DOHH2 (cell line): ENCODE results near the gene PTGFRN.
"Not testable (repeated sequence)": the region's sequence is repeated elsewhere in the genome, so short reads cannot be mapped to it uniquely, and the experiment has no call there.

Experiments used
- CTCF ChIP-seq: fragments of 200-600 bp; sonication (generic); IDR thresholded peaks from one replicate; pipeline ENCODE4 v1.5.1; 2014; ENCODE audit warnings: antibody characterized with exemption, mild to moderate bottlenecking, low read depth, low read length; ENCODE audit not compliant: poor library complexity, severe bottlenecking
- EZH2phosphoT487 ChIP-seq: fragments of 200-600 bp; sonication (generic); IDR thresholded peaks from 2 replicates; pipeline ENCODE4 v1.6.1; 2017; ENCODE audit warnings: borderline replicate concordance, mild to moderate bottlenecking, antibody characterized with exemption, low read length, moderate library complexity, mixed read lengths

- not testable (repeated sequence) for TF ChIP-seq CTCF, EZH2phosphoT487
These were observed 46.7 kb upstream of the PTGFRN start for GRCh38 chr1:116863031-116863430.
